ENCODE measurements around the gene KBTBD7.
"Not testable (repeated sequence)": the region's sequence is repeated elsewhere in the genome, so short reads cannot be mapped to it uniquely, and the experiment has no call there.

KBTBD7 gene

GRCh38 chr13:41196620-41197019 lies 2.3 kb upstream of the KBTBD7 start:
- no peak for DNase-seq

DNA sequence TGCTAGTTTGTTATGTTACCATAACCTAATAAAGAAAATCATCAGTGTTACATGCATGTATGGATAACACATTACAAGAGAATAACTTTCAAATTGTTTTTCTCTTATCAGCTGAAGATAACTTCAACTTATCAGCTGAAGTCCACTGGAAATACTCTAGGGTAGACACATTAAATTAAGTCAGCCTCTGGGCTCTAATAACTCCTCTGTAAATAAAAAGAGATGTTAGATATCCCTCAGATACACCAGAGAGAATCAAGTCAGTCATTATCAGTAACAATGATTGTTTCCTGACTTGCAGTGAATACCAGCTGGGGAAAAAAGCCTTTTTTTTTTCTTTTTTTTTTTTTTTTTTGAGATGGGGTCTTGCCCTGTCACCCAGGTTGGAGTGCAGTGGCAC lies 1.6 kb upstream of the KBTBD7 start:
- DNase-seq, result no peak

- no peak for DNase-seq
These were observed 900 bp downstream of the KBTBD7 start for GRCh38 chr13:41193469-41193868.

DNA sequence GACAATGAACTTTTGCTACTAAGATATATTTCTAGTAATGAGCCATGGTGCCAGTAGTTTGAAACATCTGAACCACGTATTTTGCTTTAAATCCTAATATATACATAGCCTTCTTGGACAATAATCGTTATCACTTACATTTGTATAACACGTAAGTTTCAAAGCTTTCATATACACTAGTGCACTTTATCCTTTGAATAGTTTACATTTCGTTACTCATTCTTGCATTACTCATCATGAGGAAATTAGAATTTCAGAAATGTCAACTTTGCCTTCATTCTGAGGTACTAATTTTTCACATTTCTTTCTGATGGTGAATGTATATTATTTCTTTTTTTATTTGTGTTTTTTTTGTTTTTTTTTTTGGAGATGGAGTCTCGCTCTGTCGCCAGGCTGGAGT lies 5.8 kb downstream of the KBTBD7 start:
- DNase-seq, result no peak

DNA sequence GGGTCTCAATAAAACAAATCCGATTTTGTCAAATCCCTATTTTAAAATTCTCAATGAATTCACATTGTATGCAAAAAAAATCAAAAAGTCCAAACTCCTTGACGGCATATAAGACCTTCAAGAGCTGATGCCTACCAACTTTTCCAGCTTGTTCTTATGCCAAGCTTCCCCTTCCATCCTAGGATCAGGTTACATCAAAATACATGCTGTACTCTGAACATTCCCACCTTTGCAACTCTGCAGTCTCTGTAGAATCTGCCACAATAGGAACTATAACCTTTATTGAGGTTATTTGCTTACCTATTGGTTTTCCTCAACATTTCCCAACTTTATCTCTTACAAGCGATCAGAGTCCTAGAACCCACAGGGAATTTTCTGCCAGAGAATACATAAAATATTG lies 7.9 kb downstream of the KBTBD7 start:
- no peak for DNase-seq

- DNase-seq, result no peak
These were observed 12.1 kb downstream of the KBTBD7 start for GRCh38 chr13:41182231-41182630.

DNA sequence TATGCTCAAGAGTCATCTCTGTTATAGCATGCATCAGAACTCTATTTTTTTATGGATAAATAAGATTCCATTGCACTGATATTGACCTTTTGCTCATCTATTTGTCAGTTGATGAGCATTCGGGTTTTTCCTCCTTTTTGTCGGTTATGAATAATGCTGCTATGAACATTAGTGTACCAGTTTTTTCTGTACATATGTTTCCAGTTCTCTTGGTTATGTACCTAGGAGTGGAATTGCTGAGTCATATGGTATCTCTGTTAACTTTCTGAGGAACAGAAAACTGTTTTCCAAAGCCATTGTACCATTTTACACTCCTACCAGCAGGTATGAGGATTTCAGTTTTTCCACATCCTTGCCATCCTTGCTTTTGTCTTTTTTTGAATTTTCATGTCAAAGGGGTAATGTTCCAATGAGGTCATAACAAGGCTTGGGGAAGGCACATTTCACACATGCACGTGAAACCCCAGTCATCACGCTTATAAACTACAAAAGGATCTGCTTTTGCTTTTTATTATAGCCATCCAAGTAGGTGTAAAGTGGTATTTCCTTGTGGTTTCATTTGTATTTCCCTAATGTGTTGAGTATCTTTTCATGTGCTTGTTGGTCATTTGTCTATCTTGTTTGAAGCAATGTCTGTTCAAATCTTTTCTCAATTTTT lies 14.6 kb downstream of the KBTBD7 start:
- no peak for DNase-seq

GRCh38 chr13:41178040-41178439 lies 16.3 kb downstream of the KBTBD7 start:
- DNase-seq, result no peak

DNA sequence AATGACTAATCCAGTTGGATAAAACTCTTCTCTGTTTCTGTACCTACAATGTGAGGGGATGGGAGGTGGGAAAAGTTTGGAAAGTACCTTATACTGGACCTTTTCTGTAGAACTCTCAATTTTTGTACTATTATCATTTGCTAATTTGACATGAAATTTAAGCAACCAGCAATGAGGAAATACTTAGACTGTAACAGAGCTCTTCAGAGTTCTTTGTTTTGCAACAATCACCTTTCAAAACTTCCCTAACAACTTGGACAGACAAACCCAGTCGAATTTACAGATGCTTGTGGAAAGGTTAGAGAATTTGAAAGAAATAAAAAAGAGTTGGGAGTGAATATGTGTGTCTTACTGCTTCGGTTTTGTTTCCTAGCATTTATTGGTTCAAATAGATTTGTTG lies 16.8 kb downstream of the KBTBD7 start:
- no peak for DNase-seq

- DNase-seq, result not testable (repeated sequence)
These were observed 18.8 kb downstream of the KBTBD7 start for GRCh38 chr13:41175576-41175975.

- DNase-seq, result no peak
These were observed 32.2 kb downstream of the KBTBD7 start for GRCh38 chr13:41162151-41162550.

- DNase-seq, result no peak
These were observed 35.2 kb downstream of the KBTBD7 start for GRCh38 chr13:41159174-41159573.

DNA sequence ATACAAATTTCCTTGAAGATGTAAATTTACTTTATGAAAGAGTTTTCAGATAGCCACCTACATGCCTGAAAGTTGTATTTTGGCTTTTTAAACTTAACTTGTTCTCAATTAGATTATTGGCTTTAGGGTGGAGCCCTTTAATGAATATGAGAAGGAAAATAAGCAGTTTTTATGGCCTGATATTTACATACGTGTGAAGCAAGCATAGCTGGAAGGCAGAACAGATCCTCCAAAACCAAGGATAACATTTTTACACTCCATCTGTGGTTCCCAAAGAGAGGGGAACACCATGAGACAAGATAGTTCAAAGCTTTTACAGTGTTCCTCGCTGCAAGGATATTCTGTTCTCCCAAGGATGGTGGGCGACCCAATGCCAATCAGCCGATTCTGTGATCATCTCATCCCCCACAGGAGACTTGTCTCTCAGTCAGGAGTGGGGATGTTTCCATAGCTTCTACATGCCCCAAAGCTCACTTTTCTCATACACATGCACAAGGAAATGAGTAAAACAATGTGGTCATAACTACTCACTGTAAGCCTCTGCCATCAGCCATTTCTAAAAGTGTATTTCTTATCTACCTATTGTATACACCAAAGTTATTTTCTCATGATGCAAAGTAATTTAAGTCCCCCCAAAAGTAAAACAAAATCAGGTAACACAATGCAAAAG lies 37.2 kb downstream of the KBTBD7 start:
- DNase-seq, result no peak

DNA sequence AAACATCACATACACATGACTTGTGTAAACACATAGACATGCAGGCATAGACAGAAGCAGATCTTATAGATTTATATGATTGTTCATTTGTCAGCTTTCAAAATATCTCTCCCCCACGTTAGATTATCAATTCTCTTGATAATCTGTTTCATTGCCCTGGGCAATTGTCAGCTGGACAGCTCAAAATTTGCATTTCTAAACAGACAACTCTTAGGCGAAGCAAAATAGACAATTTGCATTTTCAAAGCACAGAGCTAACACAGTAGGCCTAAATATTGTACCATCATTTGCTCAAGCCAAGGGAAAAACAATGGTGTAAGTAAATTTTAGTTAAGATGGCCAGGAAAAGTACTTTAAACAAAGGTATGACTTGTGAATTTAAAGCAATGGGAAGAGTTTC lies 37.7 kb downstream of the KBTBD7 start:
- no peak for DNase-seq

DNA sequence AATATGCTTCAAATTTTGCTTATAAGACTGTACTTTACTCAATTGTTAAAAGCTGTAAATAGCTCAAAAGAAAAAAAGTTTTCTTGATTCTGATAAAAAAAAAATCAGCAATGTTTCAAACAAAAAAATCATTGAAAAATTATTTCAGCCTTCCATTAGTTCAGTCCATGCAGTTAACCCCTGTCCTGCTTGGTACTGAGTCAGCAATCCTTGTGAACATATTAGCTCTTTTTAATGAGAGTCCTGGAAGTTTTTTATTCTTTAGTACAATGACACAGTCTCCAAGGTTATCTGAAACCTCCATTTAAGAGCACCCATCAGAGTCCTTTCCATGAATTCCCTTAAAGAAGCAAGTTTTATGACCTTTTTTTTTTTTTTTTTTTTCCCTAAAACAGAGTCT lies 40.3 kb downstream of the KBTBD7 start:
- no peak for DNase-seq

DNA sequence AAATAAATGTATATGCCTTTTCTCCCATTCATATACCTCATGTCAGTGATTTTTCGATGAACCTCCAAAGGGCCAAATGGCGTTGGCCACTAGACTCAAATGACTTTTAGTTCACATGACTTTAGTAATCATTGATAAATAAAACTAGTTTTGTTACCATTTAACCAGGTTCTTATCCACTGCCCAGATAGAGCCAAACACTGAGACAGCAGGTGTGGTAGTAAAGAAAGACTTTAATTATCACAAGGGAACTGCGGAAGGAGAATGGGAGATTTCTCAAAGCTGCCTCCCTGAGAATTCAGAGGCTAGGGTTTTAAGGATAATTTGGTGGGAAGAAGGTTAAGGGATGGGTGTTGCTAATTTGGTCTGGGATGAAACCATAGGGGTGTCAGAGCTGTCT lies 42.4 kb downstream of the KBTBD7 start:
- no peak for DNase-seq

- DNase-seq, result no peak
These were observed 44.3 kb downstream of the KBTBD7 start for GRCh38 chr13:41150058-41150457.

DNA sequence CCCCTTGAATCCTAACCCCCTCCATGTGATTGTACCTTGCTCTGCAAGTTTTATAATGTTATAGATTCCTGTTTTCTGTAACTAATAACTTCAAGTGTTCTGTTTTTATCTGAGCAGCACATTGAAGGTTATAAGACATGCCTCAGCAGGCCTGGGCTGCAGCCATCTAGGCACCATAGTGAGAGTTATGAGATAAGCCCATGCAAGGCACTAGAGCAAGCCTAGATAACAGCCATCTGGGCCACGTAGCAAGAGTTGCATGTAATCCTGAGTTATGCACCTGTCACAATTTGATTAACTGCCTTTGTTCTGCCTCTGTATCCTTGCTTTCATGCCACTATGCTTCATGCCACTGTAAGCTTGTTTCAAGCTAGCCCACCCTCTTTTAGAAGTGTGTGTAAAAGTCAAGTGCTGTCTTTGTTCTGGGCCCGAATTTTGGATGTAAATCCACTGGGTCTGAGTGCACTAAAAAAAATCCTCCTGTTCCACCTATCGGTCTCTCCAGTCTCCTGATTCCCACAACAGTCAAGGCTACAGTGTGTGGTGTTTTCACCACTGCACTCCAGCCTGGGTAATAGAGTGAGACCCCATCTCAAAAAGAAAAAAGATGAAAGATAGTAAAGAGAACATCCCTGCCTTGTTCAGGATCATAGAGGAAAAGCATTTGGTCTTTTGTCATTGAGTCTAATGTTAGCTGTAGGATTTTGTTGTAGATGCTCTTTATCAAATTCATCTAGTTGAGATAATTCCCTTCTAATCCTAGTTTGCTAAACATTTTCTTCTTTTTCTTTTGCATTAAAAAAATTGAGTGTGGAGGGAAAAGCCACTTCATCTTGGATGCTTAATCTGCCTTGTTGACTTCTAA lies 45.7 kb downstream of the KBTBD7 start:
- DNase-seq, result no peak

- DNase-seq, result no peak
These were observed 49.0 kb downstream of the KBTBD7 start for GRCh38 chr13:41145136-41145908.

GRCh38 chr13:41144576-41144975 lies 49.8 kb downstream of the KBTBD7 start:
- no peak for DNase-seq
